Measurements from ENCODE around the gene MAD1L1. TPM values are rescaled to one million over a fixed set of nuclear protein-coding genes. Genes with fewer than 3 reads are reported as not detected.
A peak's percentile ranks its signal among the peaks of the same experiment; 100 is the strongest.
"Not testable (repeated sequence)": the region's sequence is repeated elsewhere in the genome, so short reads cannot be mapped to it uniquely, and the experiment has no call there.

MAD1L1 gene
- total RNA-seq, 2 donors from 2014 or later = 39.5 to 79.4 TPM

DNA sequence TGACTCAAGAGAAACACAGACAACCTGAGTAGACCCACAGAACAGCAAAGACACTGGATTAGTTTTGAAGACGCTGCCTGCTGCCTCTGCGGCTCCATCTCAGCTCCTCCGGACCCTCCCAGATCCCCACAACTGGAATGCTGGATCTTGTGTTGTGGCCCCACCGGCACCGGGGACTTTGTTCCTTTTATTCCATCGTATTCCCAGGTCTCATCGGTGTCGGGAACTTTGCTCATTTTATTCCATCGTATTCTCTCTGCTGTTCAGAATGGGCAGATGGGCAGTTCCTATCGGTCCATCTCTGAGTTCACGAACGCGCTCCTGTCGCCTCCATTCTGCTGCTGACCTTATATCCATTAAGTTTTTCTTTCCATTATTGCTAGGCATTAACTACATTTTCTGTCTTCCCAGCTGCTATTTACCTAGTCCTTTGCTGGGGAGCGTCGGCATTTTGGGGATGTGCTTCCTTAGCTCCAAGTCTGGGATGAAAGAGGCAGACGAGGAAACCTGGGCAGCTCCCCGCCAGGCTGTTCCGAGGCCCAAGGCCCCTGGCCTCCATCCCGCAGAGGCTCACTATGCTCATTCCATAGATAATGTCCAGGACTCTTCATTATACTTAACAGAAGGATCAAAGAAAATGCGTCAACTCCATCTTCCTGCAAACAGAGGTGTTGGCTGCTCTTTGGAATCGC, 192.4 kb downstream of the MAD1L1 start:
- peak overlapping the region; percentile 32 for H3K4me3 Mint-ChIP-seq
- no peak for ATAC-seq
- H3K27ac Mint-ChIP-seq = peak overlapping the region; percentile 20 to 74
- peak; percentile 28 for DNase-seq (ENCODE audit: low spot score)
- peaks cover 43 to 53% of the 10 kb centered on the region in 2 donors for H3K4me1 Mint-ChIP-seq (ENCODE audit: low read depth in 2 of 2)
- H3K36me3 Mint-ChIP-seq = no peaks in the 10 kb centered on the region
- no peaks in the 10 kb centered on the region for H3K9me3 Mint-ChIP-seq
- peaks cover 30 to 42% of the 10 kb centered on the region in 2 donors for H3K27me3 Mint-ChIP-seq

DNA sequence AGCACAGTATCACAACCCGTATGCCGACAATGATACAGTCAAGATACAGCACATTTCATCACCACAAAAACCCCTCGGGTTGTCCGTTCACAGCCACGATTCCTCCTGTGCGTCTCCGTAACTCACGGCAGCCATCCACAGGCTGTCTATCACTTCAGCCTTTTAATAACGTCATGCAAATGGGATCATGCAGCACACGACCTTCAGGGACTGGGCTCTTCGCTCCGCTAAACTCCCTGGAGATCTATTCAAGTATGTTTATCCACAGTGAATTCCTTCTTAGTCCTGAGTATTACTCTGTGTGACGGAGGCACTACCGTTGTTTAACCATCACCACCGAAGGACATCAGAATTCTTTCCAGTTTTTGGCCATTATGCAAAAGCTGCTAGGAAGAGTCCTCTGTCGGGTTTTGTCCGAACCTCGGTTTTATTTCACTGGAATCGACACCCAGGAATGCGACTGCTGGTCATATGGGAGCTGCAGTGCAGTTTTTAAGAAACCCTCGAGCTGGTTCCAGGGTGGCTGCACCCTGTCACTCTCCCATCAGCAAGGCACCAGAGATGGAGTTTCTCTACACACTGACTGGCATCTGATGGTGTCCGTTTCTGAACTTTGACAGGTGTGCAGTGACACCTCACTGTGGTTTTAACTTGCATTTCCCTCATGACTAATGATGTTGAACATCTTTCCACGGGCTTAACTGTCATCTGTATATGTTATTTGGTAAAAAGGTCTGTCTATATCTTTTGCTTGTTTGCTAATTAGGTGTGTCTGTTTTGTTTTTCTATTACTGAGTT, 193.6 kb downstream of the MAD1L1 start:
- ATAC-seq (no peak), DNase-seq (ENCODE audit: low spot score) (peak; percentile 28)
- peak overlapping the region; percentile 53 for H3K4me3 Mint-ChIP-seq
- peaks cover 30 to 47% of the 10 kb centered on the region in 2 donors for H3K27me3 Mint-ChIP-seq
- no peaks in the 10 kb centered on the region for H3K9me3 Mint-ChIP-seq
- no peaks in the 10 kb centered on the region for H3K36me3 Mint-ChIP-seq
- H3K4me1 Mint-ChIP-seq (ENCODE audit: low read depth in 2 of 2) = peaks cover 43 to 56% of the 10 kb centered on the region in 2 donors
- no peak overlapping the region for H3K27ac Mint-ChIP-seq

DNA sequence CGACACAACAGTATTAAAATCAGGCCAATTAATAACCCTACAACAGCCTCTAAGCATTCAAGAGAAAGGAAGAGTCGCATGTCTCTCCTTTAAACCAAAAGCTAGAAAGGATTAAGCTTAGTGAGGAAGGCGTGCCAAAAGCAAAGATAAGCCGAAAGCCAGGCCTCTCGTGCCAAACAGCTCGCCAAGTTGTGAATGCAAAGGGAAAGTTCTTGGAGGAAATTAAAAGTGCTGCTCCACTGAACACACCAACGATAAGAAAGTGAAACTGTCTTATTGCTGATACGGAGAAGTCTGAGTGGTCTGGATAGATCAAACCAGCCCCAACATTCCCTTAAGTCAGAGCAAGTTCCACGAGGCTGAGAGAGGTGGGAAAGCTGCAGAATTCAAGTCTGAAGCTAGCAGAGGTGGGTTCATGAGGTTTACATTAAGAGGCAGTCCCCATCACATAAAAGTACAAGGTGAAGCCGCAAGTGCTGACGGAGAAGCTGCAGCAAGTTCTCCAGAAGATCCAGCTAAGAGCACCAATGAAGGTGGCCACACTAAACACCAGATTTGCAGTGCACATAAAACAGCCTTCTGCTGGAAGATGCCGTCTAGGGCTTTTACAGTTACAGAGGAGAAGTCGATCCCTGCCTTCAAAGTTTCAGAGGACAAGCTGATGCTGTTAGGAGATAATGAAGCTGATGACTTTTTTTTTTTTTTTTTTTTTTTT, 194.8 kb downstream of the MAD1L1 start:
- ATAC-seq (peak in 1 of 2 donors; percentile 65), DNase-seq (ENCODE audit: low spot score) (peak; percentile 50)
- Mint-ChIP-seq H3K36me3 (no peaks in the 10 kb centered on the region), H3K27me3 (peaks cover 30 to 48% of the 10 kb centered on the region in 2 donors), H3K4me3 (peak overlapping the region; percentile 83), H3K9me3 (no peaks in the 10 kb centered on the region), H3K27ac (peak overlapping the region in 1 of 2 donors; percentile 34), H3K4me1 (ENCODE audit: low read depth in 2 of 2) (peaks cover 43 to 52% of the 10 kb centered on the region in 2 donors)

DNA sequence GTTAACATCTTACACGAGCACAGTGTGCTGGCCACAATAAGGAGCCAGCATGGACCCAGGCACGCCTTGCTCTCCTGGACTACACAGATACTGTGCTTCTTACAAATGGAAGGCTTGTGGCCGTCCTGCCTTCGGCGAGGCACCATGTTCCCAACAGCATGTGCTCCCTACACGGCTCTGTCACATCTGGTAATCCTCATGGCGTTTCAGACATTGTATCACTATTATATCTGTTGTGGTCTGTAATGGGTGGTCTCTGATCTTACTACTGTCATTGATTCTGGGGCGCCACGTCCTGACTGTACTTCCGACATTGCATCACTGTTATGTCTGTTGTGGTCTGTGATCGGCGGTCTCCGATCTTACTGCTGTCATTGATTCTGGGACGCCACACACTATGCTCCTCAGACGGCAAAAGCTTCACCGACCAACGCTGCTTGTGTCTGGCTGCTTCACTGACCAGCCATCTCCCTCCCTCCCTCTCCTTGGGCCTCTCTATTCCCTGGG, 195.4 kb downstream of the MAD1L1 start:
- peak; percentile 23 for DNase-seq (ENCODE audit: low spot score)
- Mint-ChIP-seq H3K27ac (peak overlapping the region in 1 of 2 donors; percentile 34), H3K27me3 (peaks cover 30 to 51% of the 10 kb centered on the region in 2 donors), H3K9me3 (no peaks in the 10 kb centered on the region), H3K4me1 (ENCODE audit: low read depth in 2 of 2) (peaks cover 43 to 52% of the 10 kb centered on the region in 2 donors), H3K36me3 (no peaks in the 10 kb centered on the region), H3K4me3 (peak overlapping the region; percentile 83)
- ATAC-seq = peak in 1 of 2 donors; percentile 79

DNA sequence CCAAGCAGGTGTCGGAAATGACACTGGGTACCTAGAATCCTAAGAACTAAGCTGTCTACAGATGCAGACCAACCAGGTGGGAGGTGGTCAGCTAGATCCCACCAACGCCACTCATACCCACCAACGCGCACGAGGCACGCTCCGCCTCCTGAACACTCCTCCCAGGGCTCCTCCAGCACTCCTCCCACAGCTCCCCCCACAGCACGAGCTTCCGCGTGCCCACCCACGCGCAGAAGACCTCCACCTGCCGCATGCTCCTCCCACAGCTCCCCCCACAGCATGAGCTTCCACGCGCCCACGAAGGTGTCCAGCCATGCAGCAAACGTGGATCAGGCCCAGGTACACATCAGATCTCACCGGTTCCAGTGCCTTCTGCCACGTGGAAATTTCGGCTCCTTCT, 196.0 kb downstream of the MAD1L1 start:
- DNase-seq (ENCODE audit: low spot score) (peak; percentile 54), ATAC-seq (no peak)
- no peaks in the 10 kb centered on the region for H3K9me3 Mint-ChIP-seq
- H3K36me3 Mint-ChIP-seq = no peaks in the 10 kb centered on the region
- H3K4me3 Mint-ChIP-seq = peak overlapping the region; percentile 83
- peak overlapping the region in 1 of 2 donors; percentile 34 for H3K27ac Mint-ChIP-seq
- H3K4me1 Mint-ChIP-seq (ENCODE audit: low read depth in 2 of 2) = peaks cover 42 to 50% of the 10 kb centered on the region in 2 donors
- peaks cover 25 to 48% of the 10 kb centered on the region in 2 donors for H3K27me3 Mint-ChIP-seq

DNA sequence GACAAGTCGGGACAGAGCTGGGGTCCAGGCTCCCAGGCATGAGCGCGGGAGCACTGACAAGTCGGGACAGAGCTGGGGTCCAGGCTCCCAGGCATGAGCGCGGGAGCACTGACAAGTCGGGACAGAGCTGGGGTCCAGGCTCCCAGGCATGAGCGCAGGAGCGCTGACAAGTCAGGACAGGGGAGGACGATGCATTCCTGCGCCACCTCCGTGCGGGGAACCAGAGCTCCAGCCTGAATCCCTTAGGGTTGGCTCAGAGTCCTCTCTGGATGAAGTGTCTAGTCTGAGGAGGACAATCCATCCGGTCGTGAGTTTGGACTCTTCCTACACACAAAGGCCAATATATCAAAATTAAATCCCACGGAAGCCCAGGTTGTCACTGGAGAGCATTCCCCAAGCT, 196.5 kb downstream of the MAD1L1 start:
- H3K27ac Mint-ChIP-seq, H3K4me3 Mint-ChIP-seq, H3K36me3 Mint-ChIP-seq, ATAC-seq, H3K9me3 Mint-ChIP-seq: not testable (repeated sequence)
- peak; percentile 54 for DNase-seq (ENCODE audit: low spot score)
- Mint-ChIP-seq H3K4me1 (ENCODE audit: low read depth in 2 of 2) (peaks cover 42 to 50% of the 10 kb centered on the region in 2 donors), H3K27me3 (peaks cover 19 to 44% of the 10 kb centered on the region in 2 donors)

DNA sequence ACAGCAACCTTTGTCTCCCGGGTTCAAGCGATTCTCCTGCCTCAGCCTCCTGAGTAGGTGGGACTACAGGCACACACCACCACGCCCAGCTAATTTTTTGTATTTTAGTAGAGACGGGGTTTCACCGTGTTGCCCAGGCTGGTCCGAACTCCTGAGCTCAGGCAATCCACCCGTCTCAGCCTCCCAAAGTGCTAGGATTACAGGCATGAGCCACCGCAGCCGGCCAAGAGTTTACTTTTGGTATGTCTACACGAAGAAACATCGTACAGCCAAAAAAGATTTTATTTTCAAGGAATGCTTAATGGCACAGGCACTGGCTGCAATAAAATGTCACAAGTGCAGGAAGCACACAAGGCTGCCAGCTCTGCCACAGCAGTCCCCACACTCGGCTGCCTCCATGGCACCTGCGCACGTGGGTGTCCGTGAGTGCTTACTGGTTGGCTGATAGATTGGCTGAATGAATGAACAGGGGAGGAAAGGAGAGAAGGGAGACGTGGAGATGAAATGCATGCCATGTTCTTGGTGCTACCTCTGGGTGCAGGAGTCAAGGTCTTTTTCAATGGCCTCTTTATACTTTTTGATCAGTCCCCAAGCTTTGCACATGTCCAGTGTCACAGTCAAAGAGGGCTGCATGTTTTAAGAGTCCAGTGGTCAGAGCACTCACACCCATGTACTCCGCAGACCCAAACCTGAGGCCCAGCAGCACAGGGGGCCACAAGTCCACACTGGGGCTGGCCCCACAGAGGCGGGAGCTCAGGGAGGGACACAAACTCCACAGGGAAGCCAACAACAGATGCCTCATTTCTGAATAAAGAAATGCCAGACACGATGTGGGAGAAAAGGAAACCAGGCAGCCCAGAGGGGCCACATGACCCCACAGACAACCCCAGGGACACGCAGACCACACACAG, 198.2 kb downstream of the MAD1L1 start:
- Mint-ChIP-seq H3K4me3 (no peak overlapping the region), H3K27ac (no peak overlapping the region), H3K27me3 (peaks cover 5 to 37% of the 10 kb centered on the region in 2 donors), H3K9me3 (no peaks in the 10 kb centered on the region), H3K4me1 (ENCODE audit: low read depth in 2 of 2) (peaks cover 38 to 46% of the 10 kb centered on the region in 2 donors), H3K36me3 (peaks cover 3% of the 10 kb centered on the region)
- DNase-seq (ENCODE audit: low spot score) (peak; percentile 44), ATAC-seq (no peak)

DNA sequence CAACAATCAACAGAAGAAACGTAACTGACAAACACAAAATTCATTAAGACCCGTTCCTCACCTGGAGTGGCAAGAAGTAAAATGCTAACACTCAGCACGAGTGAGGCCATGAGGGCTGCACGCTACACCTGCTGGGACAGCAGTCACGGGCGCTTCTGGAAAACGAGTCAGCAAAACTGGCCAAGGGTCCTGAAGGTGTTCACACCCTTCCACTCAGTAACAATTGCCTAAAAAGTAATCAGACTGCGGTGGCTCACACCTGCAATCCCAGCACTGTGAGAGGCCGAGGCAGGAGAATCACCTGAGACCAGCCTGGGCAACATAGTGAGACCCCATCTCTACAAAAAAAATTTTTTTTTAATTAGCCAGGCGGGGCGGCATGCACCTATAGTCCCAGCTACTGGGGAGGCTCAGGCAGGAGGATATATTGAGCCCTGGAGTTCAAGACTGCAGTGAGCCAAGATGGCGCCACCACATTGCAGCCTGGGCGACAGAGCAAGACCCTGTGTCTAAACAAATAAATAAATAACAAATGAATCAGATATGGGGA, 199.1 kb downstream of the MAD1L1 start:
- peaks cover 2% of the 10 kb centered on the region for H3K9me3 Mint-ChIP-seq
- H3K4me3 Mint-ChIP-seq = no peak overlapping the region
- H3K27ac Mint-ChIP-seq = no peak overlapping the region
- DNase-seq (ENCODE audit: low spot score) = peak; percentile 32
- no peak for ATAC-seq
- H3K27me3 Mint-ChIP-seq = peaks cover 0 to 39% of the 10 kb centered on the region in 2 donors
- H3K4me1 Mint-ChIP-seq (ENCODE audit: low read depth in 2 of 2) = peaks cover 37 to 44% of the 10 kb centered on the region in 2 donors
- peaks cover 12% of the 10 kb centered on the region for H3K36me3 Mint-ChIP-seq

DNA sequence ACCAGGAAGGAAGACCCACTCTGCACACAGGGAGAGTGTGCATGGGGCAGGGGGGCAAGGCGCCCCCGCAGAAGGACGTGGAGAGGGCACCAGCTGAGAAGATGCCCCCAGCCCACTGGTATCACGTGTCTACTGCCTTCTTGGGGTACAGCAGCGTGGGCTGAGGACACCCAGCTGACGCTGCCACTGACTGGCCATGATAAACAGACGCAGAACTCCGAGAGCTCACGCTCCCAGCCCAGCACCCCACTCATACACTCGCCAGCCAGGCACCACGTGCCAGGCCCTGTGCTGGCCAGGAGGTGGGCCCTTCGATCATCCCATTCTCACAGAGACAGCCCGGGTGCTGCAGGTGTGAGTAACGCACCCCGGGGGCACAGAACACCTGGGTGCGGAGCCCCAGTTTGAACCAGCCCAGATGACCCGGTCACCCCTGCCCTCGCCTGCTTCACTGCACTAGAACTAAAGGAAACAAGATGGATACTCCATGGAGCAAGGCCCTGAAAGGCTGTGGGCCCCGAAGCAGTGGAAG, 199.8 kb downstream of the MAD1L1 start:
- Mint-ChIP-seq H3K27me3 (peaks cover 0 to 38% of the 10 kb centered on the region in 2 donors), H3K4me3 (no peak overlapping the region), H3K4me1 (ENCODE audit: low read depth in 2 of 2) (peaks cover 34 to 43% of the 10 kb centered on the region in 2 donors), H3K27ac (no peak overlapping the region), H3K9me3 (peaks cover 5% of the 10 kb centered on the region), H3K36me3 (peaks cover 16% of the 10 kb centered on the region)
- DNase-seq (ENCODE audit: low spot score) (peak; percentile 8), ATAC-seq (no peak)

DNA sequence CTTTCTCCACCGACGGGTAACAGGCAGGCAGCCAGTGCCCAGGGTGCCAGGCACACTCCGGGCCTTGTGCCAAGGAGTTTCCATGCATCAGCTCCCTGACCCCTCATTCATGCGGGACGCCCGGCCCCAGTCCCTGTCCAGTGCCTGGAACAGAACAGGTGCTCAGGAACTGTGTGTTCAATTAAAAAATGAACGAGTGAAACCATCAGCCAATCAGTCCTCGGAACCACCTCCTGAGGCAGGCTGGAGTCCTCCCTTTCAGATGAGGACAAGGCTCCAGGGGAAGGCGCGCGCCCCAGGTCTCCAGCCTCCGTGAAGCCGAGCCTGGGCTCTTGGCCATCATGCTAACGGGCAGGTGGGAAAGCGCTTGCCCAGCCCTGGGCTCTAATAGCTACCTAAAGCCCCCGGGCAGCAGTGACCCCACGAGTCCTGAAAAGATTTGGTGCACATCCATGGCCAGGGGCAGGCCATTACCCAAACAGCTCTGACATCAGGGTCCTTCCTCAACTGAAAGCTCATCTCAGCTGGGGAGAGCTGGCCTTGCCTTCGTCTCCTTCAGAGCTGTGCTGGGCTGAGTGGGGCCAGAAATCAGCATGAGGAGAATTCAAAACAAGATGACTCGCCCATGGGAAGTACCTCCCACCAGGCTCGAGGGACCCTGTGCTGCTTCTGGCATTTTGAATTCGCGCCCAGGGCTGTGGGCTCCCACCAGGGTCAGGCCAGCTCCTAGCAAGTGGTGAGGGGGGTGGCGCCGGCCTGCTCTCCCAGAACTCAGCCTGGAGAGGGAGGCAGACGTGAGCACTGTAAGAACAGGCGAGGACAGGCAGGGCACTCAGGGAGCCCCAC, 200.5 kb downstream of the MAD1L1 start:
- peaks cover 23% of the 10 kb centered on the region for H3K36me3 Mint-ChIP-seq
- ATAC-seq (no peak), DNase-seq (ENCODE audit: low spot score) (peak; percentile 53)
- H3K4me1 Mint-ChIP-seq (ENCODE audit: low read depth in 2 of 2) = peaks cover 27 to 36% of the 10 kb centered on the region in 2 donors
- H3K4me3 Mint-ChIP-seq = no peak overlapping the region
- peaks cover 8% of the 10 kb centered on the region for H3K9me3 Mint-ChIP-seq
- peaks cover 0 to 33% of the 10 kb centered on the region in 2 donors for H3K27me3 Mint-ChIP-seq
- no peak overlapping the region for H3K27ac Mint-ChIP-seq

DNA sequence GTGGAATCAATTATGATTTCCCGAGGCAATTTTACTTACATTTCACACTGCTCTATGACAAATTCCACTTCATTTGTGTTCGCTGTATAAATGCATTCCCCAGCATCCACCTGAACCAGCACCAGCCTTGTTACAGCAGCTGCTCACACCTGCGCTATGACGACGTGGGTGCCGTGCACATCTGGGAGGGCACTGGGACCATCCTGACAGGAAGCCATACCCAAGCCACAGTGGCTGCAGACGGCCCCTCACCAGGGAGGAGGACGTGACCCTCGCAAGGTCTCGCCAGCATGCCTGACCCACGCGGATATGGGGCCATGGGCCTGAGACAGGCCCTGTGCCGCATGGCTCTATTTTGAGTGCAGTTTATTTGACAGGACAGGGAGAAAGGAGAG, 201.3 kb downstream of the MAD1L1 start:
- DNase-seq (ENCODE audit: low spot score) = peak; percentile 47
- Mint-ChIP-seq H3K4me3 (peak overlapping the region; percentile 65), H3K9me3 (peaks cover 8% of the 10 kb centered on the region), H3K4me1 (ENCODE audit: low read depth in 2 of 2) (peaks cover 22 to 35% of the 10 kb centered on the region in 2 donors), H3K36me3 (peaks cover 28% of the 10 kb centered on the region), H3K27ac (no peak overlapping the region), H3K27me3 (peaks cover 0 to 28% of the 10 kb centered on the region in 2 donors)
- peak in 1 of 2 donors; percentile 33 for ATAC-seq
